Esophagus muscularis mucosa (tissue), 3 donors: ENCODE data around the gene DAG1.

Experiments
- EP300 ChIP-seq: sonication (generic); formaldehyde crosslinking; IDR thresholded peaks from one replicate; pipeline ENCODE4 v1.6.1; 2017; ENCODE audit warnings: antibody characterized with exemption
- TF ChIP-seq, protein P1 (sequence below), 3 experiments: fragments of 200-600 bp in 2 of 3; fragments of 450-650 bp in 1 of 3; sonication (generic) in 2 of 3; IDR thresholded peaks; one replicate each; pipeline ENCODE4 v1.5.1; 2017 to 2019; ENCODE audit warnings: antibody characterized with exemption in 3 of 3, mild to moderate bottlenecking in 2 of 3, moderate library complexity in 1 of 3

DNA sequence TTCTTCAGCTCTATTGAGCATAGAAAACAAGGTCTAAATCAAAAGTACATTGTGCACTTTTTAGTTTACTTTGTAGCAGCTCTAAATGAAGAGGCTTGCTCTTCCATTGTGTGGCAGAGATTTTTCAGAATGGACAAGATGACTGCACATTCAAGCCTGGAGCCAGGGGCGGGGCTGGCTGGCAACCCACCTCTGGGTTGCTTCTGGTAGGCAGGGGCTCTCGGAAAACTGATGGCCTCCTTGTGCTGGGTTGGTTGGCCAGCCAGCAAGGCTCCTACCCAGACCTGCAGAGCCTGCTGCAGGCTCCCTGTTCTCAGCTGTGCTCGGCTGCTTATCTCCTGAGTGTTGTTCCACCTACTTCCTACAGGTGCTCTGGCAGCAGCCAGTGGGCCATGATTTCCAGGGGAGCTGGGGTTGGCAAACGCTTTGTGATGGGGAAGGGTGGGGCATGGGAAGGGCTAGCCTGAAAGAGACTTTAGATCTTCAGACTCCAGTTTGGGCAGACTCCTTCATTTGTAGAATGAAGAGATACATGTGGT, 93.0 kb downstream of the DAG1 start:
- TF ChIP-seq, protein P1, sequence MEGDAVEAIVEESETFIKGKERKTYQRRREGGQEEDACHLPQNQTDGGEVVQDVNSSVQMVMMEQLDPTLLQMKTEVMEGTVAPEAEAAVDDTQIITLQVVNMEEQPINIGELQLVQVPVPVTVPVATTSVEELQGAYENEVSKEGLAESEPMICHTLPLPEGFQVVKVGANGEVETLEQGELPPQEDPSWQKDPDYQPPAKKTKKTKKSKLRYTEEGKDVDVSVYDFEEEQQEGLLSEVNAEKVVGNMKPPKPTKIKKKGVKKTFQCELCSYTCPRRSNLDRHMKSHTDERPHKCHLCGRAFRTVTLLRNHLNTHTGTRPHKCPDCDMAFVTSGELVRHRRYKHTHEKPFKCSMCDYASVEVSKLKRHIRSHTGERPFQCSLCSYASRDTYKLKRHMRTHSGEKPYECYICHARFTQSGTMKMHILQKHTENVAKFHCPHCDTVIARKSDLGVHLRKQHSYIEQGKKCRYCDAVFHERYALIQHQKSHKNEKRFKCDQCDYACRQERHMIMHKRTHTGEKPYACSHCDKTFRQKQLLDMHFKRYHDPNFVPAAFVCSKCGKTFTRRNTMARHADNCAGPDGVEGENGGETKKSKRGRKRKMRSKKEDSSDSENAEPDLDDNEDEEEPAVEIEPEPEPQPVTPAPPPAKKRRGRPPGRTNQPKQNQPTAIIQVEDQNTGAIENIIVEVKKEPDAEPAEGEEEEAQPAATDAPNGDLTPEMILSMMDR (IDR thresholded peaks at IDR 0.05), result no peak
- TF ChIP-seq EP300, result no peak
